ENCODE results near the gene CAMP.

GRCh38 chr3:48248095-48248850 lies 25.0 kb downstream of the CAMP start:
- TF ChIP-seq CTCF (IDR thresholded peaks at IDR 0.05), result no peak
- TF ChIP-seq POLR2A (IDR thresholded peaks at IDR 0.05), result no peak
